Stimulated activated CD4-positive, alpha-beta T cell treated with anti-CD3 and anti-CD28 coated beads, Interleukin-12 subunit alpha, Interleukin-12 subunit beta, amount 100 ng/mL, for 48 hours (primary cell): Measurements from ENCODE around the gene PIAS1.
"Not testable (repeated sequence)": the region's sequence is repeated elsewhere in the genome, so short reads cannot be mapped to it uniquely, and the experiment has no call there.

Source experiments
- DNase-seq, 3 donors: peaks; one replicate each; pipeline ENCODE4 v3.0.0-alpha.2; 2020; ENCODE audit warnings: low read depth in 2 of 3, low spot score in 1 of 3

Gene PIAS1

DNA sequence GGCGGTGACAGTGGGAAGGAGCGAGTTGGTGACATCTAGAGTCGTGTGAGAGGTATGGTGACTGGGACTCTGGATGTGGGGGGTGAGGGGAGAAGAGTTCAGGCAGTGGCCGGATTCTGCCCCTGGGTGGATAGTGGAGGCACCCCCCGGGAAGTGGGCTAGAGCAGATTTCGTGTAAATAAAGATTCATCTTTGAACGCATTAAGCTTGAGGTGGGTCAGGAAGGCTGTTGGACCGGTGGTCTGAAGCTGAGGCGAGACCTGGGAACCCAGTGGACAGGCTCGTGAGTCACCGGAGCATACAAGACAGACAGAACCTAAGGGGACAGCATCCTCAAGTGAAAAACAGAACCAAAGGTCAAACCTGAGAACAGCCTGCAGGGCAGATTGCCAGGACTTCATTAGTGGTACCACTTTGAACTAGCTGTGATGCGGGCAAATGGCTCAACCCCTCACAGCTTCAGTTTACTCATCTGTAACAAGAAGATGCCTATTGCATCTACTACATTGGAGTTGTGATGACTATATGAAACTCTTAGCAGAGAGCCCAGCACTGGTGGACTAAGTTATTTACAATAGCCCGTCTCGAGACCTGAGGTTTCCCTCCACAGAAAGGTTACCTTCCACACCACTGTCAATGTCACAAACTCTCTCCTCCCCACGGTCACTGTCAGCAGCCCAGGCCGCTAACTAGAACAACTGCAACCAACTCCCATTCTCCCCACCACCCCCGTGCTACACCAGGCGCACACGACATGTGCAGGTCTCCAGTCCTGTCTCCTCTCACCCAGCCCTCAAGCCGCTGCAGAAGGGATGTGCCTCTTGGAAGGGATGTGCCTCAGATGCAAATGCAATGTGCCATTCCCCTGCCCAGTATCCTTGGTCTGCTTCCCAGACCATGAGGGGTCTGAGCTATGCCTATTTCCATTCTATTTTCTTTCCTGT is 176.3 kb downstream of the PIAS1 start:
- DNase-seq: no peak

DNA sequence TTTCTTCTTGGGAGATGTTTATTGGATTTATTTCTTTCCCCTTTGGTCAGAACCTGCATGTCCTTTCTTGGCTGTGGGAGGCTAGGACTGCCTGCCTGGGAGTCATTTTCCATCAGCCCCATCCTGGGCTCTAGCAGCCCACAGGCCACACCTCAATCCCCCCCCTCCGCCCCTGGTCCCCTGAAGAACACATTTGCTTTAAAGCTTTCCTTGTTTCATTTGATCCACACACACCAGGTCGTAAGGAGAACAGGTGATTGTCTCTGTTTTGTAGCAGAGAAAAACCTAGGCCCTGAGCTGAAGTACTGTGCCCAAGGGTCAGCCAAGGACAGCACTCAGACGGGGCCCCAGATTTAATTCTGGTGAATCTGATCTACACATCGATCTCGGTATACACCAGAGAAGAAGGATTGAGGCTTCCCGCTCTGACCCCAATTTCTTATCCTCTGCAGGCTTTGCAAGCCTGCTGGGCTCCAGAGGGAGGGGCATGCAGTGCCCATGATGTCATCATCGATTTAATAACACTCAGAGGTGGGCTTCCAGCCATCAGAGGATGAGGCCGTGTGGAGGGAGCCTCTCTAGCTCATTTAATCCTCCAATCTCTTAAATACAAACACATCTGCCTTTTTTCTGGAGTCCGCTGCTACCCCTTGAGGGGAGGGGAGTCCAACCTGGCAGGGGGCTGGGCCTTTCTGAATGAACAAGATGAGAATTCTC is 177.1 kb downstream of the PIAS1 start:
- DNase-seq: no peak

DNA sequence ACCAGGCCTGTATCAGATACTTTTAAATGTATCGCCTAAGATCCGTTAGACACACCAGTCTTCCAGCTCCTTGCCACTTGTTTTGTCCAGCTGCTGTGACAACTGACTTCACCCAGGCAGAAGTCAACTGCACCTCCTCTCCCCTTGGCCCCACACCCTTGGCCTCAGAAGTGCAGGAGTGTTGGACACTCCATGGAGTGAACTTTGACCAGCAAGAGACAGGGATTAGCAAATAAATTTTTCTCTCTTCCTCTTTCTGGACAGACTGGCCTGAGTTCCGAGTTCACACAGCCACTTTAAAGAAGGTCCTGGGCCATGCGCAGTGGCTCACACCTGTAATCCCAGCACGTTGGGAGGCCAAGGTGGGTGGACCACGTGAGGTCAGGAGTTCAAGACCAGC is 178.3 kb downstream of the PIAS1 start:
- DNase-seq: no peak

DNA sequence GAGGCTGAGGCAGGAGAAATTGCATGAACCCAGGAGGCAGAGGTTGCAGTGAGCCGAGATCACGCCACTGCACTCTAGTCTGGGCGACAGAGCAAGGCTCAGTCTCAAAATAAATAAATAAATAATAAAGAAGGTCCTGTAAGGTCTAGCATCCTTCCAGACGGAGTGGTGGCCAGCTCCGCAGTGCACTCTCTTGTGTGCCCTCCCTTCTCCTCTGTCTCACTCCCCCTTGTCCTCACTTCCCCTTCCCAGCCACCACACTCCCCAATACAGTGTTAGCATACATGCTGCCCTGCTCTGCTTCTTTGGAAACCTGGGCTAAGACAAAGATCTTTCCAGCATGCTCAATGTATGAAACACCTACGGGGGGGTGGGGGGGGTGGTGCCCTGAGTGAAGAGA is 178.8 kb downstream of the PIAS1 start:
- no peak for DNase-seq

DNA sequence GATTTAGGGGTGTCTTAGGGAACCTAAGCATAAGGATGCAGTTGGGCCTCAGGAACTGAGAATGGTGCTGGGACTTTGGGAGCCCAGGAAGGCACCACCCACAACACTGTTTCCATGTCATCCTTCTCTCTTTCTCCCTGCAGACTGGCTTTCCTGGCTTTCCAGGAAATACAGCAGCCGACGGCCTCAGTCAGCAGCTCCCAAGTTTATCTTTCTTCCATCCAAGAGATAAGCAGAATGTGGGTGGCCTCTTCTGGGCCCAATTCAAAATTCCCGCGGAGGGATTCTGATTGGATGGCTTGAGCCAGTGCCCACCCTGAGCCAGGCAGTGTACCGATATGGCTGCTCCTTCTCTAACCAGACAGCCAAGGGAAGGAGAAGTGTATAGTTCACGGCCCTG is 179.9 kb downstream of the PIAS1 start:
- DNase-seq: no peak

DNA sequence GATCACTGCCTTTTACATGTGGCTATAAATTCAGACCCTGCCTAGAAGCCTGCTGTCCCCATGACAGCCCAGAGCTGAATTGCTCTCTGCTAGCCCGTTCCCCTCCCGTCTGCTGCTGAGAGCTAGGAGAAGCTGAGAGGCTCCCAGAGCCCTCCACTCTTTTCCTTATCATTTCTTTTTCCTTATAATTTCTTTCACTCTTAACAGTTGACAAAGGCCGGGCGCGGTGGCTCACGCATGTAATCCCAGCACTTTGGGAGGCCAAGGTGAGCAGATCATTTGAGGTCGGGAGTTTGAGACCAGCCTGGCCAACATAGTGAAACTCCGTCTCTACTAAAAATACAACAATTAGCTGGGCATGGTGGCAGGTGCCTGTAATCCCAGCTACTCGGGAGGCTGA is 180.4 kb downstream of the PIAS1 start:
- not testable (repeated sequence) for DNase-seq

DNA sequence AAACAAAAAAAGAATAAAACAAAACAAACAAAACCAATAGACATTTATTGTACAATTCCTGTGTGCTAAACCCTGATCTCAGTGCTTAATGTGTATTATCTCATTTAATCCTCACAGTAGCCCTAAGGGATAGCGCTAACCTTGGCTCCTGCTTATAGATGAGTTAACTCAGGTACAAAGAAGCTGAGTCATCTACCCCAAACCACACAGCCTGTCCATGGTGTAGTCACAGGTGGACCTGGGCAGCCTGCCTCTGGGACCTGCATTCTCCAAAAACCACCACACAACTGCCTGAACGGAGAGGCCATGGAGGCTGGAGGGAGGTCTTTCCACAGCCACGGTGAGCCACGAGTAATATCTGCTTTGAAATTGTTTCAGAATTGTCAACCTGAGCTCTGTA is 180.9 kb downstream of the PIAS1 start:
- no peak for DNase-seq

DNA sequence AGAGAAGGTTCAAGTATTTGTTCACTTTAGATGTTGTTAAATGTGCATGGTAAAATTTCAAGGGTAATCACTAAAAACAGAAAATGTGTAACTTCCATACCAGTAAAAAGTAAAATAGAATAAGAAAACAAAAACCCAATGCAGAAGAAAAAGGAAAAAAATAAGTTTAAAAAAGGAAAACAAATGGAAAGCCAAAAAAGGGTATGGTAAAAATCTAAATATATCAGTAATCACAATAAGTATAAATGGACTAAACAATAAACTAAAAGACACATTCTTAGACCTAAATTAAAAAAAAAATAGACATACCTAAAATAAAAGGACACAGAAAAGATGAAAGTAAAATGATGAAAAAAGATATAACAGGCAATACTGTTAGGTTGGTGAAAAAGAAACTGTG is 184.9 kb downstream of the PIAS1 start:
- no peak for DNase-seq

DNA sequence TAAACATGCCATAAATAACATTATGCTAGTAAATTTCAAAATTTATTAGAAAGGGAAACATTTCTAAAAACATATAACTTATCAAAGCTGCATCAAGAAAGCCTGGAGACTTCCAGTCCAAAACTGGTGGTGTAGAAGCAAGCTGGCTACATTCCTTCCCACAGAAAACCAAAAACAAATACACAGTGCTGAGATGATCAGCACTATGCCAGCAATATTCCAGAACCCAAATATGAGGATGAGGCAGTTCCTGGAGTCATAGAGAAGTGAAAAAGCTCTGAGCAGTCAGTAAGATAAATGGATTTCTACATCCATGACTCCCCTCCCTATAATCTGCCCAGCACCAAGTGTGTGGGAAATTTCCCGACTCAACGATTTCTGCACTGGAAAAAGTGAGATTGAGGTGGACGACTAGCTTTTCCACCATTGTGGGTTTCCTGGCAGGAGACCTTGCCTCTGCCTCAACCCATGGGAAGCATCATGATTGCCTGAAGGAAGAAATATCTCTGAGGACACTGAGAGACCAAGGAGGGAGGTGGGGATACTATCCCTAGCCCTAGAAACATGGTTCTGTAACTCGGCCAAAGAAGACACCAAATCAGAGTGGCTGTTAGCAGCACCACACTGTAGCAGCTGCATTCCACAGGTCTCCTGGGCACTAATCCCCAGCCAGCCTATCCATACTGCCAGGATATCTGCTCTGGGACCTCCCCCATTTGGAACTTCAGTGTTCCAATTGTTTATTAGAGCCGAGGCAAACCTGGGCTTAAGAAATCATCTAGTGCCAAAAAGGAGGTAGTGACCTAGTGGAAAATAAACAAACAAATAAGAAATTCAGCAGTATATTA is 187.2 kb downstream of the PIAS1 start:
- DNase-seq: no peak
